Anterior cingulate cortex (tissue), 58 donors: Measurements from ENCODE around the gene GPN3.
"Not testable (repeated sequence)": the region's sequence is repeated elsewhere in the genome, so short reads cannot be mapped to it uniquely, and the experiment has no call there.

Source experiments
- DNase-seq, 58 donors: peaks; one replicate each; lab custom pipeline; 2025; lab: John Stamatoyannopoulos, UW

Gene GPN3

GRCh38 chr12:110468214-110469048, at the start of gene GPN3, which contains the start of gene FAM216A:
TSS of gene GPN3 (minus strand) at chr12:110468257. CDS start at chr12:110468203, 54 bp downstream.
TSS of gene FAM216A (plus strand) at chr12:110468845. CDS start at chr12:110468876, 31 bp downstream.
- peak; percentile 74 to 97 (median 94) for DNase-seq

- DNase-seq, result no peak
Measured at GRCh38 chr12:110516995-110517394, 48.9 kb upstream of the GPN3 start.

- DNase-seq, result no peak
Measured at GRCh38 chr12:110514363-110514762, 46.3 kb upstream of the GPN3 start.

- no peak for DNase-seq
Measured at GRCh38 chr12:110513842-110514241, 45.8 kb upstream of the GPN3 start.

- DNase-seq, result no peak
Measured at GRCh38 chr12:110508071-110508586, 40.1 kb upstream of the GPN3 start.

GRCh38 chr12:110505332-110505731, 37.3 kb upstream of the GPN3 start:
- DNase-seq, result no peak

GRCh38 chr12:110503432-110503831, 35.4 kb upstream of the GPN3 start:
- DNase-seq, result no peak

- DNase-seq, result peak; percentile 75 to 98 (median 96)
Measured at GRCh38 chr12:110501752-110502738, 34.0 kb upstream of the GPN3 start, which contains the start of the genes RAD9B and VPS29. TSS of gene RAD9B (plus strand) at chr12:110502331. CDS start at chr12:110502338, 7 bp downstream. TSS of gene VPS29 (minus strand) at chr12:110502111. CDS start at chr12:110502051, 60 bp downstream.

GRCh38 chr12:110501399-110501751, 33.3 kb upstream of the GPN3 start:
- peak in 14 of 58 donors; percentile 18 to 68 (median 42) for DNase-seq

GRCh38 chr12:110498984-110499706, 31.1 kb upstream of the GPN3 start:
- no peak for DNase-seq

- DNase-seq, result no peak
Measured at GRCh38 chr12:110475426-110475825, 7.4 kb upstream of the GPN3 start.

GRCh38 chr12:110467847-110468213, 227 bp downstream of the GPN3 start:
- no peak for DNase-seq

GRCh38 chr12:110466791-110467190, 1.3 kb downstream of the GPN3 start:
- DNase-seq, result no peak

- not testable (repeated sequence) for DNase-seq
Measured at GRCh38 chr12:110465765-110466164, 2.3 kb downstream of the GPN3 start.

GRCh38 chr12:110465024-110465423, 3.0 kb downstream of the GPN3 start:
- DNase-seq, result no peak

- not testable (repeated sequence) for DNase-seq
Measured at GRCh38 chr12:110461189-110461588, 6.9 kb downstream of the GPN3 start.

GRCh38 chr12:110458756-110459155, 9.3 kb downstream of the GPN3 start:
- peak in 6 of 58 donors; percentile 12 to 38 (median 16) for DNase-seq

GRCh38 chr12:110453569-110454296, 14.3 kb downstream of the GPN3 start:
- no peak for DNase-seq

GRCh38 chr12:110451263-110451662, 16.8 kb downstream of the GPN3 start:
- DNase-seq, result no peak
